K562 (cell line): ENCODE measurements around the gene GNA15. TPM values are rescaled to one million over a fixed set of nuclear protein-coding genes. Genes with fewer than 3 reads are reported as not detected.

Experiments used
- ASH1L ChIP-seq: fragments of 450-650 bp; IDR thresholded peaks from 2 replicates; pipeline ENCODE4 v1.6.1; 2018; ENCODE audit warnings: borderline replicate concordance, mild to moderate bottlenecking, low read depth; ENCODE audit not compliant: partially characterized antibody
- CCNT2 ChIP-seq: IDR thresholded peaks from 2 replicates; pipeline ENCODE4 v1.6.1; 2011; ENCODE audit warnings: borderline replicate concordance, low read depth, mild to moderate bottlenecking, moderate library complexity, mixed read lengths, low read length; ENCODE audit not compliant: insufficient read length; ENCODE audit errors: extremely low read depth
- CHCHD3 ChIP-seq: fragments of 250-450 bp; sonication (Bioruptor Pico); IDR thresholded peaks from 2 replicates; pipeline ENCODE4 v2.1.2; 2022; ENCODE audit warnings: mild to moderate bottlenecking
- CREB1 ChIP-seq, 2 experiments: sonication (generic) in 1 of 2; formaldehyde crosslinking in 1 of 2; IDR thresholded peaks; 2 replicates each; pipeline versions ENCODE4 v1.6.1 to v1.8.0; 2012 to 2022; ENCODE audit warnings: inconsistent platforms in 1 of 2, mild to moderate bottlenecking in 1 of 2, missing genetic modification reagents in 1 of 2, moderate library complexity in 1 of 2
- ELF2 ChIP-seq: fragments of 250-450 bp; sonication (Bioruptor Pico); IDR thresholded peaks from 2 replicates; pipeline ENCODE4 v1.5.0; 2021; ENCODE audit warnings: mild to moderate bottlenecking
- EP400 ChIP-seq: fragments of 450-650 bp; IDR thresholded peaks from 2 replicates; pipeline ENCODE4 v1.6.1; 2017; ENCODE audit warnings: antibody characterized with exemption, mild to moderate bottlenecking, moderate library complexity
- FOXP1 ChIP-seq: sonication (generic); formaldehyde crosslinking; IDR thresholded peaks from 2 replicates; pipeline ENCODE4 v1.8.0; 2022; ENCODE audit warnings: mild to moderate bottlenecking, missing genetic modification reagents
- GTF2E2 ChIP-seq: fragments of 200-800 bp; sonication (Bioruptor generic); IDR thresholded peaks from 2 replicates; pipeline ENCODE4 v1.6.1; 2016; ENCODE audit warnings: missing genetic modification characterization, missing compliant biosample characterization
- HDAC3 ChIP-seq: fragments of 450-650 bp; IDR thresholded peaks from 2 replicates; pipeline ENCODE4 v1.6.1; 2018; ENCODE audit warnings: borderline replicate concordance, mild to moderate bottlenecking, moderate library complexity; ENCODE audit not compliant: partially characterized antibody
- MXD1 ChIP-seq: fragments of 250-450 bp; sonication (Bioruptor Pico); IDR thresholded peaks from 2 replicates; pipeline ENCODE4 v1.8.0; 2021; ENCODE audit warnings: borderline replicate concordance, mild to moderate bottlenecking, moderate library complexity; ENCODE audit not compliant: poor library complexity, severe bottlenecking
- NR2C1 ChIP-seq, 2 experiments: fragments of 450-650 bp; IDR thresholded peaks; 2 replicates each; pipeline ENCODE4 v1.6.1; 2017; ENCODE audit warnings: mild to moderate bottlenecking in 2 of 2, antibody characterized with exemption in 1 of 2, inconsistent platforms in 1 of 2, missing compliant biosample characterization in 1 of 2, missing genetic modification characterization in 1 of 2
- SMAD4 ChIP-seq: fragments of 250-450 bp; sonication (Bioruptor Pico); conservative IDR thresholded peaks from 2 replicates; pipeline ENCODE4 v1.8.0; 2021; ENCODE audit warnings: inconsistent platforms, mild to moderate bottlenecking, moderate library complexity
- SMARCA4 ChIP-seq: fragments of 450-650 bp; IDR thresholded peaks from 2 replicates; pipeline ENCODE4 v1.6.1; 2016
- ZNF184 ChIP-seq: sonication (generic); formaldehyde crosslinking; IDR thresholded peaks from 2 replicates; pipeline ENCODE4 v1.5.0; 2020; ENCODE audit warnings: missing genetic modification reagents
- ZNF197 ChIP-seq: fragments of 200-800 bp; sonication (Bioruptor generic); IDR thresholded peaks from 2 replicates; pipeline ENCODE4 v1.6.1; 2016; ENCODE audit warnings: low read depth, missing genetic modification characterization, missing compliant biosample characterization
- polyA plus RNA-seq, 8 experiments: library from polyadenylated mRNA; depleted of rRNA in 4 of 8; stranded (reverse) in 5 of 8; unstranded in 3 of 8; fragments of >200 nt; fragmentation: Nextera tagmentation in 2 of 8; fragmentation: Illumina TruSeq in 1 of 8; extraction: Ambion mirVana in 2 of 8; extraction: Trizol in 1 of 8; gene quantifications; 2 replicates each; pipeline versions ENCODE4 v1.2.1 to v1.2.3, GENCODE V29; 2011 to 2014; ENCODE audit warnings: inconsistent platforms in 1 of 8, missing spikeins in 1 of 8
- total RNA-seq, 7 experiments: library from RNA; depleted of rRNA in 6 of 7; stranded (reverse); fragments of >200 nt in 6 of 7; fragmentation: Illumina TruSeq in 2 of 7; extraction: Trizol in 2 of 7; gene quantifications; 2 replicates each; pipeline versions ENCODE4 v1.2.1 to v1.2.3, GENCODE V29; 2011 to 2021; ENCODE audit warnings: low replicate concordance in 1 of 7
- TF ChIP-seq, protein P1 (sequence below), 2 experiments: fragments of 450-650 bp; conservative IDR thresholded peaks; 2 replicates each; pipeline ENCODE4 v1.6.1; 2017; ENCODE audit warnings: mild to moderate bottlenecking in 2 of 2, moderate library complexity in 2 of 2
- TF ChIP-seq, protein P2 (sequence below): sonication (generic); formaldehyde crosslinking; IDR thresholded peaks from 2 replicates; pipeline ENCODE4 v1.8.1; 2023; ENCODE audit warnings: missing genetic modification reagents, mild to moderate bottlenecking, borderline replicate concordance
- TF ChIP-seq, protein P3 (sequence below): fragments of 250-450 bp; sonication (Bioruptor Pico); IDR thresholded peaks from 2 replicates; pipeline ENCODE4 v1.5.0; 2021

GNA15 gene
- total and polyA plus RNA-seq, 9 of the 15 experiments (the other 6 are each of a cell fraction or from before 2014, with no cell fraction given) = 0.03 to 0.24 (median 0.11) TPM; not detected in 1

GRCh38 chr19:3185461-3186159, 49.8 kb downstream of the GNA15 start, which contains the start of gene NCLN (continued):
- no peak for TF ChIP-seq ELF2 (CRISPR knock-in tag)
- TF ChIP-seq, protein P1, sequence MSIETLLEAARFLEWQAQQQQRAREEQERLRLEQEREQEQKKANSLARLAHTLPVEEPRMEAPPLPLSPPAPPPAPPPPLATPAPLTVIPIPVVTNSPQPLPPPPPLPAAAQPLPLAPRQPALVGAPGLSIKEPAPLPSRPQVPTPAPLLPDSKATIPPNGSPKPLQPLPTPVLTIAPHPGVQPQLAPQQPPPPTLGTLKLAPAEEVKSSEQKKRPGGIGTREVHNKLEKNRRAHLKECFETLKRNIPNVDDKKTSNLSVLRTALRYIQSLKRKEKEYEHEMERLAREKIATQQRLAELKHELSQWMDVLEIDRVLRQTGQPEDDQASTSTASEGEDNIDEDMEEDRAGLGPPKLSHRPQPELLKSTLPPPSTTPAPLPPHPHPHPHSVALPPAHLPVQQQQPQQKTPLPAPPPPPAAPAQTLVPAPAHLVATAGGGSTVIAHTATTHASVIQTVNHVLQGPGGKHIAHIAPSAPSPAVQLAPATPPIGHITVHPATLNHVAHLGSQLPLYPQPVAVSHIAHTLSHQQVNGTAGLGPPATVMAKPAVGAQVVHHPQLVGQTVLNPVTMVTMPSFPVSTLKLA (conservative IDR thresholded peaks at IDR 0.05) = peak; percentile 55 to 60; a peak in 1 of 4 replicates
- peak; percentile 52; the same call in 1 of the 2 replicates for TF ChIP-seq SMAD4
- TF ChIP-seq, protein P2, sequence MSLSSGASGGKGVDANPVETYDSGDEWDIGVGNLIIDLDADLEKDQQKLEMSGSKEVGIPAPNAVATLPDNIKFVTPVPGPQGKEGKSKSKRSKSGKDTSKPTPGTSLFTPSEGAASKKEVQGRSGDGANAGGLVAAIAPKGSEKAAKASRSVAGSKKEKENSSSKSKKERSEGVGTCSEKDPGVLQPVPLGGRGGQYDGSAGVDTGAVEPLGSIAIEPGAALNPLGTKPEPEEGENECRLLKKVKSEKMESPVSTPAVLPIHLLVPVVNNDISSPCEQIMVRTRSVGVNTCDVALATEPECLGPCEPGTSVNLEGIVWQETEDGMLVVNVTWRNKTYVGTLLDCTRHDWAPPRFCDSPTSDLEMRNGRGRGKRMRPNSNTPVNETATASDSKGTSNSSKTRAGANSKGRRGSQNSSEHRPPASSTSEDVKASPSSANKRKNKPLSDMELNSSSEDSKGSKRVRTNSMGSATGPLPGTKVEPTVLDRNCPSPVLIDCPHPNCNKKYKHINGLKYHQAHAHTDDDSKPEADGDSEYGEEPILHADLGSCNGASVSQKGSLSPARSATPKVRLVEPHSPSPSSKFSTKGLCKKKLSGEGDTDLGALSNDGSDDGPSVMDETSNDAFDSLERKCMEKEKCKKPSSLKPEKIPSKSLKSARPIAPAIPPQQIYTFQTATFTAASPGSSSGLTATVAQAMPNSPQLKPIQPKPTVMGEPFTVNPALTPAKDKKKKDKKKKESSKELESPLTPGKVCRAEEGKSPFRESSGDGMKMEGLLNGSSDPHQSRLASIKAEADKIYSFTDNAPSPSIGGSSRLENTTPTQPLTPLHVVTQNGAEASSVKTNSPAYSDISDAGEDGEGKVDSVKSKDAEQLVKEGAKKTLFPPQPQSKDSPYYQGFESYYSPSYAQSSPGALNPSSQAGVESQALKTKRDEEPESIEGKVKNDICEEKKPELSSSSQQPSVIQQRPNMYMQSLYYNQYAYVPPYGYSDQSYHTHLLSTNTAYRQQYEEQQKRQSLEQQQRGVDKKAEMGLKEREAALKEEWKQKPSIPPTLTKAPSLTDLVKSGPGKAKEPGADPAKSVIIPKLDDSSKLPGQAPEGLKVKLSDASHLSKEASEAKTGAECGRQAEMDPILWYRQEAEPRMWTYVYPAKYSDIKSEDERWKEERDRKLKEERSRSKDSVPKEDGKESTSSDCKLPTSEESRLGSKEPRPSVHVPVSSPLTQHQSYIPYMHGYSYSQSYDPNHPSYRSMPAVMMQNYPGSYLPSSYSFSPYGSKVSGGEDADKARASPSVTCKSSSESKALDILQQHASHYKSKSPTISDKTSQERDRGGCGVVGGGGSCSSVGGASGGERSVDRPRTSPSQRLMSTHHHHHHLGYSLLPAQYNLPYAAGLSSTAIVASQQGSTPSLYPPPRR (CRISPR knock-in tag) = no peak
- TF ChIP-seq ASH1L = peak; percentile 79
- TF ChIP-seq MXD1 (CRISPR knock-in tag) = peak; percentile 10
- 0 out of 2 replicates have a peak, but pooled peaks have one; percentile 28 for TF ChIP-seq GTF2E2 (tag)
- peak; percentile 76 for TF ChIP-seq EP400
- TF ChIP-seq ZNF184 (CRISPR knock-in tag) = no peak
- peak; percentile 44 for TF ChIP-seq CCNT2
- peak; percentile 97 for TF ChIP-seq NR2C1 (IDR thresholded peaks at IDR 0.05)
- peak; percentile 98 for TF ChIP-seq NR2C1 (tag; IDR thresholded peaks at IDR 0.05)
- TF ChIP-seq CHCHD3 (CRISPR knock-in tag) = no peak
- TF ChIP-seq, protein P3, sequence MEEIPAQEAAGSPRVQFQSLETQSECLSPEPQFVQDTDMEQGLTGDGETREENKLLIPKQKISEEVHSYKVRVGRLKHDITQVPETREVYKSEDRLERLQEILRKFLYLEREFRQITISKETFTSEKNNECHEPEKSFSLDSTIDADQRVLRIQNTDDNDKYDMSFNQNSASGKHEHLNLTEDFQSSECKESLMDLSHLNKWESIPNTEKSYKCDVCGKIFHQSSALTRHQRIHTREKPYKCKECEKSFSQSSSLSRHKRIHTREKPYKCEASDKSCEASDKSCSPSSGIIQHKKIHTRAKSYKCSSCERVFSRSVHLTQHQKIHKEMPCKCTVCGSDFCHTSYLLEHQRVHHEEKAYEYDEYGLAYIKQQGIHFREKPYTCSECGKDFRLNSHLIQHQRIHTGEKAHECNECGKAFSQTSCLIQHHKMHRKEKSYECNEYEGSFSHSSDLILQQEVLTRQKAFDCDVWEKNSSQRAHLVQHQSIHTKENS (CRISPR knock-in tag) = no peak
- TF ChIP-seq ZNF197 = peak; percentile 92; the same call in 1 of the 2 replicates
- TF ChIP-seq SMARCA4 = no peak
- no peak for TF ChIP-seq HDAC3
- 0 out of 2 replicates have a peak, but pooled peaks have one; percentile 64 for TF ChIP-seq FOXP1 (CRISPR knock-in tag)
- TF ChIP-seq CREB1 (IDR thresholded peaks at IDR 0.05) = no peak
- 0 out of 2 replicates have a peak, but pooled peaks have one; percentile 22 for TF ChIP-seq CREB1 (CRISPR knock-in tag; IDR thresholded peaks at IDR 0.05)
